ENCODE measurements around the gene ZNF142.

- TF ChIP-seq CTCF (IDR thresholded peaks at IDR 0.05 in 4 of 5, conservative IDR thresholded peaks at IDR 0.05 in 1 of 5) (no peak), POLR2A (IDR thresholded peaks at IDR 0.05) (no peak)
These were observed 23.7 kb downstream of the ZNF142 start for GRCh38 chr2:218635719-218636118.

Measured in gastrocnemius medialis (tissue), 4 donors.